Measurements from ENCODE around the gene TRABD. TPM values are rescaled to one million over a fixed set of nuclear protein-coding genes. Genes with fewer than 3 reads are reported as not detected.

Gene TRABD
- total and polyA plus RNA-seq, 4 experiments from 2014 or later, result 51.5 to 126 (median 92.8) TPM

GRCh38 chr22:50221410-50222300 is 35.9 kb downstream of the TRABD start:
- Mint-ChIP-seq H3K9me3 (peaks cover 0 to 3% (median 0%) of the 10 kb centered on the region in 8 donors), H3K4me3 (no peak overlapping the region), H3K4me1 (peaks cover 0 to 3% (median under 1%) of the 10 kb centered on the region in 4 donors), H3K27me3 (no peaks in the 10 kb centered on the region), H3K36me3 (peaks cover 13 to 52% of the 10 kb centered on the region in 2 donors), H3K27ac (no peak overlapping the region)
- H3K4me1 ChIP-seq (ENCODE audit: insufficient read depth, low read length), result no peaks in the 10 kb centered on the region
- H3K36me3 ChIP-seq (ENCODE audit: insufficient read depth, low read length), result peaks cover 52% of the 10 kb centered on the region
- no peaks in the 10 kb centered on the region for H3K27me3 ChIP-seq (ENCODE audit: insufficient read depth, low read length)
- intact Hi-C loops (cut with micrococcal nuclease), result no loop called here
- ChIA-PET CTCF (ENCODE audit: partially characterized antibody) (no interaction called here), POLR2A (ENCODE audit: partially characterized antibody) (no interaction called here)
- no peak overlapping the region for H3K4me3 ChIP-seq (ENCODE audit: low read length in 2 of 2)
- H3K9me3 ChIP-seq (ENCODE audit: control insufficient read depth in 1 of 2, low read length in 2 of 2), result no peaks in the 10 kb centered on the region
- no peak overlapping the region for H3K27ac ChIP-seq (ENCODE audit: low read depth, low read length)
- peak in 1 of 5 donors; percentile 28 for DNase-seq

GRCh38 chr22:50222508-50222907 is 36.8 kb downstream of the TRABD start:
- Mint-ChIP-seq H3K4me1 (peaks cover 0 to 3% (median under 1%) of the 10 kb centered on the region in 4 donors), H3K27me3 (no peaks in the 10 kb centered on the region), H3K9me3 (peaks cover 0 to 3% (median 0%) of the 10 kb centered on the region in 8 donors), H3K4me3 (no peak overlapping the region), H3K36me3 (peaks cover 10 to 55% of the 10 kb centered on the region in 2 donors), H3K27ac (no peak overlapping the region)
- Histone ChIP-seq H3K27ac (ENCODE audit: low read depth, low read length) (no peak overlapping the region), H3K27me3 (ENCODE audit: insufficient read depth, low read length) (no peaks in the 10 kb centered on the region), H3K4me3 (ENCODE audit: low read length in 2 of 2) (no peak overlapping the region), H3K9me3 (ENCODE audit: control insufficient read depth in 1 of 2, low read length in 2 of 2) (no peaks in the 10 kb centered on the region), H3K36me3 (ENCODE audit: insufficient read depth, low read length) (peaks cover 48% of the 10 kb centered on the region), H3K4me1 (ENCODE audit: insufficient read depth, low read length) (no peaks in the 10 kb centered on the region)
- POLR2A ChIA-PET (ENCODE audit: partially characterized antibody), result no interaction called here
- DNase-seq, result no peak
- intact Hi-C loops (cut with micrococcal nuclease), result no loop called here
- CTCF ChIA-PET (ENCODE audit: partially characterized antibody), result no interaction called here

GRCh38 chr22:50224071-50224470 is 38.4 kb downstream of the TRABD start:
- Histone ChIP-seq H3K4me1 (ENCODE audit: insufficient read depth, low read length) (no peaks in the 10 kb centered on the region), H3K27me3 (ENCODE audit: insufficient read depth, low read length) (no peaks in the 10 kb centered on the region), H3K4me3 (ENCODE audit: low read length in 2 of 2) (no peak overlapping the region), H3K36me3 (ENCODE audit: insufficient read depth, low read length) (peaks cover 53% of the 10 kb centered on the region), H3K9me3 (ENCODE audit: control insufficient read depth in 1 of 2, low read length in 2 of 2) (no peaks in the 10 kb centered on the region), H3K27ac (ENCODE audit: low read depth, low read length) (no peak overlapping the region)
- H3K9me3 Mint-ChIP-seq, result peaks cover 0 to 4% (median 0%) of the 10 kb centered on the region in 8 donors
- CTCF ChIA-PET (ENCODE audit: partially characterized antibody), result interaction anchor here (1.1 kb wide), 1 partner anchor 18 kb away, joined by 3 read pairs; no protein-coding TSS in a partner anchor
- peaks cover 10 to 52% of the 10 kb centered on the region in 2 donors for H3K36me3 Mint-ChIP-seq
- H3K27me3 Mint-ChIP-seq, result no peaks in the 10 kb centered on the region
- peak overlapping the region in 1 of 7 donors; percentile 55 for H3K27ac Mint-ChIP-seq
- H3K4me1 Mint-ChIP-seq, result peaks cover 0 to 3% (median under 1%) of the 10 kb centered on the region in 4 donors
- DNase-seq, result no peak
- intact Hi-C loops (cut with micrococcal nuclease), result no loop called here
- H3K4me3 Mint-ChIP-seq, result no peak overlapping the region
- POLR2A ChIA-PET (ENCODE audit: partially characterized antibody), result no interaction called here

- no peak overlapping the region for H3K27ac Mint-ChIP-seq
- H3K4me1 Mint-ChIP-seq, result peaks cover 0 to 6% (median 1%) of the 10 kb centered on the region in 4 donors
- no peak for DNase-seq
- no peaks in the 10 kb centered on the region for H3K27me3 Mint-ChIP-seq
- ChIA-PET POLR2A (ENCODE audit: partially characterized antibody) (no interaction called here), CTCF (ENCODE audit: partially characterized antibody) (interaction anchor here (1.4 kb wide), 1 partner anchor 15 kb away, joined by 3 read pairs; no protein-coding TSS in a partner anchor)
- H3K4me3 Mint-ChIP-seq, result no peak overlapping the region
- no peaks in the 10 kb centered on the region for H3K9me3 ChIP-seq (ENCODE audit: control insufficient read depth in 1 of 2, low read length in 2 of 2)
- H3K27ac ChIP-seq (ENCODE audit: low read depth, low read length), result no peak overlapping the region
- no peaks in the 10 kb centered on the region for H3K27me3 ChIP-seq (ENCODE audit: insufficient read depth, low read length)
- intact Hi-C loops (cut with micrococcal nuclease), result no loop called here
- peaks cover 15 to 51% of the 10 kb centered on the region in 2 donors for H3K36me3 Mint-ChIP-seq
- peaks cover 59% of the 10 kb centered on the region for H3K36me3 ChIP-seq (ENCODE audit: insufficient read depth, low read length)
- H3K9me3 Mint-ChIP-seq, result peaks cover 0 to 4% (median 0%) of the 10 kb centered on the region in 8 donors
- no peak overlapping the region for H3K4me3 ChIP-seq (ENCODE audit: low read length in 2 of 2)
- H3K4me1 ChIP-seq (ENCODE audit: insufficient read depth, low read length), result no peaks in the 10 kb centered on the region
These were observed 39.7 kb downstream of the TRABD start for GRCh38 chr22:50225200-50225969.

DNA sequence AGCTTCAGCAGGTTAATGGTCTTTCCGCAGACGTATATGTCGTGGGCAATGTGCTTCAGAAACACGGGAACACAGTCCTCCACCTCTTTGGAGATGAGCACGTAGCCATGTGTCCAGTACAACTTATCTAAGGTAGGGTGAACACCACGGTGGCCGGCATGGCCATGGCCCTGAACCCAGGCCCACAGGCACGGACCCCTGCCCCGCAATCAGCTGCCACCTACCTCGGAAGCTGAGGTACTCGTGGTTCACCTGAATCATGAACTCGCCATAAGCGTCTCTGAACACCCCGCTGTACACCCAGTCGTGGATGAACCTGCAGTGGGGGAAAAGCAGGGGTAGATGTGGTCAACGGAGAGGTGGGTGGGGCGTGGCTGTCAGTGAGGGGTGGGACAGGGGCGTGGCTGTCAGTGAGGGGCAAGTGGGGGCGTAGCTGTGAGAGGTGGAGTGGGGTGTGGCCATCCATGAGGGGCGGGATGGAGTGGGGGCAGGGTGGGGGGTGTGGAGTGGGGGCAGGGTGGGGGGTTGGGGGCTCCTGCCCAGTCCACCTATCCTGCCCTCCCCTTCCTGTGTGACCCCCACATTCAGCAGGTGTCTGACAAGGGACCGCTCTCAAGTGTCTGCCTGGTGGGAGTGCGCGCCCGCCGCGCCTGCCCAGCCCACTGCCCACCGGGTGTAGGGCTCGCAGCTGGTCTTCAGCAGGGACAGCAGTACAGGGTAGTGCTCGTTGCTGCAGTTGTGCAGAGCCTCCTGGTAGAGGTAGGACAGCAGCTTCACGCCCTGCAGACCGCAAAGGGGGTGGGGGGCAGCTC is 40.6 kb downstream of the TRABD start:
- Histone ChIP-seq H3K27ac (ENCODE audit: low read depth, low read length) (no peak overlapping the region), H3K4me1 (ENCODE audit: insufficient read depth, low read length) (no peaks in the 10 kb centered on the region), H3K9me3 (ENCODE audit: control insufficient read depth in 1 of 2, low read length in 2 of 2) (no peaks in the 10 kb centered on the region), H3K4me3 (ENCODE audit: low read length in 2 of 2) (no peak overlapping the region), H3K36me3 (ENCODE audit: insufficient read depth, low read length) (peaks cover 50% of the 10 kb centered on the region), H3K27me3 (ENCODE audit: insufficient read depth, low read length) (no peaks in the 10 kb centered on the region)
- ChIA-PET POLR2A (ENCODE audit: partially characterized antibody) (no interaction called here), CTCF (ENCODE audit: partially characterized antibody) (interaction anchor here (1.4 kb wide), 1 partner anchor 14 kb away, joined by 3 read pairs; no protein-coding TSS in a partner anchor)
- Mint-ChIP-seq H3K36me3 (peaks cover 15 to 49% of the 10 kb centered on the region in 2 donors), H3K27me3 (no peaks in the 10 kb centered on the region), H3K4me3 (no peak overlapping the region), H3K27ac (peak overlapping the region in 1 of 7 donors; percentile 15), H3K4me1 (peaks cover 0 to 6% (median 1%) of the 10 kb centered on the region in 4 donors), H3K9me3 (peaks cover 0 to 3% (median 0%) of the 10 kb centered on the region in 8 donors)
- peak in 1 of 5 donors; percentile 16 for DNase-seq
- intact Hi-C loops (cut with micrococcal nuclease), result no loop called here

DNA sequence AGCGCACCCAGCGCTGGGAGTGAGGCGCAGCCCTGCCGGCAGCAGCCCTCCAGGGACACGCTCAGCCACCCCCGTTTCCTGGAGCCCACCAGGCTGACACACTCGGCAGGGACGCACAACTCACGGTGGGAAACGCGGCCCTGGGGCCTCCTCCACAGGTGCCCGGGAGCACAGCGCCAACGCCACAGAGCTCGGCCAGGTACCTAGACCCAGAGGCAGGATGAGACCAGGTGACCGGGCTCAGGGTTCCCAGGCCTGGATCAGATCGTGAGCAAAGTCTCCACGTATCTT is 41.1 kb downstream of the TRABD start:
- Histone ChIP-seq H3K27ac (ENCODE audit: low read depth, low read length) (no peak overlapping the region), H3K9me3 (ENCODE audit: control insufficient read depth in 1 of 2, low read length in 2 of 2) (no peaks in the 10 kb centered on the region), H3K36me3 (ENCODE audit: insufficient read depth, low read length) (peaks cover 44% of the 10 kb centered on the region), H3K4me3 (ENCODE audit: low read length in 2 of 2) (no peak overlapping the region), H3K4me1 (ENCODE audit: insufficient read depth, low read length) (no peaks in the 10 kb centered on the region), H3K27me3 (ENCODE audit: insufficient read depth, low read length) (no peaks in the 10 kb centered on the region)
- ChIA-PET CTCF (ENCODE audit: partially characterized antibody) (interaction anchor here (1.4 kb wide), 1 partner anchor 14 kb away, joined by 3 read pairs; no protein-coding TSS in a partner anchor), POLR2A (ENCODE audit: partially characterized antibody) (no interaction called here)
- Mint-ChIP-seq H3K36me3 (peaks cover 15 to 49% of the 10 kb centered on the region in 2 donors), H3K27me3 (no peaks in the 10 kb centered on the region), H3K4me3 (no peak overlapping the region), H3K9me3 (peaks cover 0 to 3% (median 0%) of the 10 kb centered on the region in 8 donors), H3K4me1 (peaks cover 0 to 6% (median 1%) of the 10 kb centered on the region in 4 donors), H3K27ac (no peak overlapping the region)
- DNase-seq, result no peak
- intact Hi-C loops (cut with micrococcal nuclease), result no loop called here
